K562 (cell line): ENCODE results near the gene NAV2. TPM values are rescaled to one million over a fixed set of nuclear protein-coding genes. Genes with fewer than 3 reads are reported as not detected.

Experiments used
- ATAC-seq: fragments of 200-7000 bp; cut with Tn5 transposase; 3 replicates; pipeline ENCODE4 v1.9.1; 2020; ENCODE audit warnings: moderate library complexity
- BruUV-seq: library from RNA; stranded (reverse); fragments of 400-500 nt; replicated peaks from 2 replicates; lab custom pipeline; 2021; lab: Mats Ljungman, UMichigan
- CTCF ChIA-PET: fragments of 300-600 bp; formaldehyde crosslinking; extraction: SDS; loops from one replicate; lab custom pipeline; 2021; ENCODE audit warnings: low intra/inter-chr PET ratio; lab: Yijun Ruan, JAX
- POLR2A ChIA-PET: fragments of 300-600, 350-650 bp; sonication (Branson Sonifier 250); formaldehyde crosslinking; extraction: SDS; loops from one replicate; lab custom pipeline; 2021; ENCODE audit warnings: antibody characterized with exemption, inconsistent platforms; lab: Yijun Ruan, JAX
- DNase-seq, 4 experiments: peaks; one replicate each; pipeline versions ENCODE4 v3.0.0 to v3.0.0-alpha.2; 2011 to 2018; ENCODE audit warnings: low spot score in 3 of 4, mixed read lengths in 3 of 4; ENCODE audit errors: extremely low read depth in 1 of 4
- FAIRE-seq: peaks from 2 replicates; lab custom pipeline; 2011; peaks lifted over from hg19 to GRCh38; lab: Jason Lieb, UNC
- H2AFZ ChIP-seq: 2 replicates; pipeline ENCODE4 v1.6.0; 2011; ENCODE audit warnings: low read depth, low read length, control low read depth, inconsistent platforms
- H3K27ac ChIP-seq: fragments of 200-600 bp; 3 replicates; pipeline ENCODE4 v1.8.0; 2011; ENCODE audit warnings: low read depth, mild to moderate bottlenecking, control low read depth, inconsistent platforms, low read length, moderate library complexity, mixed read lengths; ENCODE audit errors: extremely low read depth
- H3K27me3 ChIP-seq, 2 experiments: fragments of 300-600 bp in 1 of 2; 2 replicates in 1 of 2; 3 replicates in 1 of 2; pipeline versions ENCODE4 v1.6.0 to v1.8.0; 2011; ENCODE audit warnings: inconsistent platforms in 2 of 2, low read length in 2 of 2, mild to moderate bottlenecking in 1 of 2, mixed read lengths in 1 of 2, moderate library complexity in 1 of 2; ENCODE audit not compliant: control insufficient read depth in 2 of 2, insufficient read depth in 2 of 2
- H3K36me3 ChIP-seq: fragments of 300-600 bp; 3 replicates; pipeline ENCODE4 v1.8.0; 2011; ENCODE audit warnings: mild to moderate bottlenecking, low read length, inconsistent platforms; ENCODE audit not compliant: control insufficient read depth, insufficient read depth
- H3K4me1 ChIP-seq, 2 experiments: fragments of 200-600 bp in 1 of 2; replicated peaks in 1 of 2; 2 replicates in 1 of 2; 3 replicates in 1 of 2; pipeline versions ENCODE4 v1.5.1 to v1.8.0; 2011; ENCODE audit warnings: inconsistent platforms in 2 of 2, low read length in 2 of 2, mild to moderate bottlenecking in 1 of 2, mixed read lengths in 1 of 2, moderate library complexity in 1 of 2; ENCODE audit not compliant: control insufficient read depth in 2 of 2, insufficient read depth in 2 of 2
- H3K4me2 ChIP-seq: 2 replicates; pipeline ENCODE4 v1.6.1; 2011; ENCODE audit warnings: low read length, control low read depth, inconsistent platforms, mixed read lengths; ENCODE audit not compliant: insufficient read depth
- H3K4me3 ChIP-seq: fragments of 200-600 bp; sonication (generic), shearing (Covaris generic); 2 replicates; pipeline ENCODE4 v1.5.1; 2016; ENCODE audit warnings: control low read depth, inconsistent platforms
- H3K79me2 ChIP-seq: fragments of 200-600 bp; 3 replicates; pipeline ENCODE4 v1.8.0; 2011; ENCODE audit warnings: low read length, inconsistent platforms; ENCODE audit not compliant: control insufficient read depth, insufficient read depth
- H3K9ac ChIP-seq, 2 experiments: 2 replicates each; pipeline versions ENCODE4 v1.6.0 to v1.6.1; 2011; ENCODE audit warnings: low read depth in 2 of 2, low read length in 2 of 2, control low read depth in 1 of 2, inconsistent platforms in 1 of 2, mild to moderate bottlenecking in 1 of 2, mixed read lengths in 1 of 2; ENCODE audit not compliant: insufficient read depth in 1 of 2
- H3K9me1 ChIP-seq: one replicate; pipeline ENCODE4 v1.6.0; 2011; ENCODE audit warnings: inconsistent platforms, mild to moderate bottlenecking, low read length, moderate library complexity; ENCODE audit not compliant: control insufficient read depth, insufficient read depth
- H3K9me3 ChIP-seq: replicated peaks from 2 replicates; pipeline ENCODE4 v1.5.1; 2011; ENCODE audit warnings: low read depth, low read length, inconsistent platforms; ENCODE audit not compliant: control insufficient read depth, insufficient read depth
- H4K20me1 ChIP-seq: replicated peaks from 2 replicates; pipeline ENCODE4 v1.6.1; 2011; ENCODE audit warnings: low read length, inconsistent platforms, mixed read lengths; ENCODE audit not compliant: control insufficient read depth, insufficient read depth
- CGGBP1 ChIP-seq: fragments of 250-450 bp; sonication (Bioruptor Pico); IDR thresholded peaks from 2 replicates; pipeline ENCODE4 v1.9.0; 2021; ENCODE audit warnings: mild to moderate bottlenecking
- DEAF1 ChIP-seq: fragments of 450-650 bp; formaldehyde crosslinking; IDR thresholded peaks from 2 replicates; pipeline ENCODE4 v1.4.0; 2020; ENCODE audit warnings: mild to moderate bottlenecking, moderate library complexity
- E2F5 ChIP-seq: sonication (generic); formaldehyde crosslinking; IDR thresholded peaks from 2 replicates; pipeline ENCODE4 v1.8.0; 2022; ENCODE audit warnings: mild to moderate bottlenecking, missing genetic modification reagents
- ETS2 ChIP-seq: IDR thresholded peaks from 2 replicates; pipeline ENCODE4 v1.6.1; 2016; ENCODE audit warnings: borderline replicate concordance, missing genetic modification characterization, mild to moderate bottlenecking, moderate library complexity, missing compliant biosample characterization; ENCODE audit not compliant: poor library complexity, severe bottlenecking
- RBM17 ChIP-seq: fragments of 200-400 bp; formaldehyde crosslinking; IDR thresholded peaks from 2 replicates; pipeline ENCODE4 v1.6.1; 2017; ENCODE audit warnings: low read depth, mild to moderate bottlenecking, low read length, borderline replicate concordance
- SMAD3 ChIP-seq: fragments of 450-650 bp; formaldehyde crosslinking; conservative IDR thresholded peaks from 2 replicates; pipeline ENCODE4 v1.4.0; 2020; ENCODE audit warnings: mild to moderate bottlenecking
- SREBF2 ChIP-seq: sonication (generic); formaldehyde crosslinking; IDR thresholded peaks from 2 replicates; pipeline ENCODE4 v1.4.0; 2020; ENCODE audit warnings: mild to moderate bottlenecking, missing genetic modification reagents
- TCF15 ChIP-seq: fragments of 250-450 bp; sonication (Bioruptor Pico); IDR thresholded peaks from 2 replicates; pipeline ENCODE4 v1.8.0; 2022; ENCODE audit warnings: moderate library complexity, mild to moderate bottlenecking, inconsistent platforms
- ZNF280A ChIP-seq: fragments of 450-650 bp; IDR thresholded peaks from 2 replicates; pipeline ENCODE4 v1.6.1; 2018; ENCODE audit warnings: mild to moderate bottlenecking, low read depth; ENCODE audit not compliant: partially characterized antibody
- WGBS: fragments of 100-300 bp; shearing (Covaris generic); methylation state at CpG from one replicate; pipeline ENCODE4 v1.1.6; 2016; ENCODE audit warnings: low coverage, mixed read lengths; ENCODE audit not compliant: insufficient coverage; ENCODE audit errors: missing lambda C conversion rate; 5-methylcytosine and 5-hydroxymethylcytosine counted together
- in situ Hi-C: fragments of 300-500 bp; cut with MboI; formaldehyde crosslinking; loops from 4 replicates; pipeline ENCODE4 v1.15.0; 2018; ENCODE audit warnings: inconsistent platforms, mixed read lengths
- intact Hi-C: fragments of 100-400 bp; cut with micrococcal nuclease; formaldehyde crosslinking; loops from 2 replicates; pipeline ENCODE4 v1.14.2; 2022
- polyA plus RNA-seq, 8 experiments: library from polyadenylated mRNA; depleted of rRNA in 4 of 8; stranded (reverse) in 5 of 8; unstranded in 3 of 8; fragments of >200 nt; fragmentation: Nextera tagmentation in 2 of 8; fragmentation: Illumina TruSeq in 1 of 8; extraction: Ambion mirVana in 2 of 8; extraction: Trizol in 1 of 8; gene quantifications; 2 replicates each; pipeline versions ENCODE4 v1.2.1 to v1.2.3, GENCODE V29; 2011 to 2014; ENCODE audit warnings: inconsistent platforms in 1 of 8, missing spikeins in 1 of 8
- total RNA-seq, 7 experiments: library from RNA; depleted of rRNA in 6 of 7; stranded (reverse); fragments of >200 nt in 6 of 7; fragmentation: Illumina TruSeq in 2 of 7; extraction: Trizol in 2 of 7; gene quantifications; 2 replicates each; pipeline versions ENCODE4 v1.2.1 to v1.2.3, GENCODE V29; 2011 to 2021; ENCODE audit warnings: low replicate concordance in 1 of 7

Gene NAV2
- total and polyA plus RNA-seq, 9 of the 15 experiments (the other 6 are each of a cell fraction or from before 2014, with no cell fraction given), result 0.03 to 0.35 (median 0.05) TPM

GRCh38 chr11:19694796-19695345, 17.8 kb upstream of the NAV2 start:
- Histone ChIP-seq H3K27me3 (peaks cover 0 to 10% of the 10 kb centered on the region in 2 experiments; a peak in 1 of 5 replicates), H4K20me1 (no peaks in the 10 kb centered on the region), H3K4me2 (no peak overlapping the region), H3K27ac (no peak overlapping the region), H3K9ac (no peak overlapping the region), H3K4me1 (no peaks in the 10 kb centered on the region), H3K9me1 (no peaks in the 10 kb centered on the region), H3K4me3 (no peak overlapping the region), H3K79me2 (no peaks in the 10 kb centered on the region), H3K36me3 (no peaks in the 10 kb centered on the region), H2AFZ (no peak overlapping the region), H3K9me3 (no peaks in the 10 kb centered on the region)
- CTCF ChIA-PET, result no interaction called here
- in situ Hi-C loops (no loop called here), intact Hi-C loops (no loop called here)
- BruUV-seq, result no TSS peak
- 1% methylated on average over 5 of the region's 5 CpGs for WGBS
- TF ChIP-seq SREBF2 (CRISPR knock-in tag) (no peak), E2F5 (no peak), CGGBP1 (CRISPR knock-in tag) (no peak), RBM17 (no peak), ETS2 (no peak), DEAF1 (CRISPR knock-in tag) (no peak), SMAD3 (CRISPR knock-in tag) (no peak), ZNF280A (no peak), TCF15 (CRISPR knock-in tag) (no peak)
- no peak for ATAC-seq
- FAIRE-seq, result no peak
- no peak for DNase-seq
- POLR2A ChIA-PET, result no interaction called here
